ENCODE data around the gene TEDDM1.

DNA sequence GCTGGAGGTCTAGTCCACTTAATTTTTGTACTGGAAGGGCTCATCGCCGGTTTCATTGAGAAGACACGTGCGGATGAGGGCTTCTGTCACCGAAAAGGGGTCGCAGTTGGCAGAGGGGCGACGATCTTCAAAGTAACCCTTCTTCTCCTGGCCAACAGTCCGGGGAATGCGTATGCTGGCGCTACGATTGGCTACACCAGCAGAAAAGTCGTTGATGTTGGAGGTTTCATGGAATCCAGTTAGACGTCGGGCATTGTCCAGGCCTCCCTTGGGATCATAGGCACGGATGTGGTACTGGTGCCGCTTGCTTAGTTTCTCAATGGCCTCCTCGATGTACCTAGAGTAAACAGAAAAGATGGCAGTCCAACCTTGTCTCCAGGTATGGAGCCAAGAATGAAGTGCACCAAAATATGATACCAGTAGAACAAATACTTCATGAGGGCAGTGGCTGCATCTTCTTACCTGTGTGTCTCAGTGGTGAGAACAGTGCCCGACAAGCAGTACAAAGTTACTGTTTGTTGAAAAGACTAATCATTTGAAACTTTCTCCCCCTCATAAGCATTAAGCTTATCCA lies 16.0 kb downstream of the TEDDM1 start:
- TF ChIP-seq, protein P1, sequence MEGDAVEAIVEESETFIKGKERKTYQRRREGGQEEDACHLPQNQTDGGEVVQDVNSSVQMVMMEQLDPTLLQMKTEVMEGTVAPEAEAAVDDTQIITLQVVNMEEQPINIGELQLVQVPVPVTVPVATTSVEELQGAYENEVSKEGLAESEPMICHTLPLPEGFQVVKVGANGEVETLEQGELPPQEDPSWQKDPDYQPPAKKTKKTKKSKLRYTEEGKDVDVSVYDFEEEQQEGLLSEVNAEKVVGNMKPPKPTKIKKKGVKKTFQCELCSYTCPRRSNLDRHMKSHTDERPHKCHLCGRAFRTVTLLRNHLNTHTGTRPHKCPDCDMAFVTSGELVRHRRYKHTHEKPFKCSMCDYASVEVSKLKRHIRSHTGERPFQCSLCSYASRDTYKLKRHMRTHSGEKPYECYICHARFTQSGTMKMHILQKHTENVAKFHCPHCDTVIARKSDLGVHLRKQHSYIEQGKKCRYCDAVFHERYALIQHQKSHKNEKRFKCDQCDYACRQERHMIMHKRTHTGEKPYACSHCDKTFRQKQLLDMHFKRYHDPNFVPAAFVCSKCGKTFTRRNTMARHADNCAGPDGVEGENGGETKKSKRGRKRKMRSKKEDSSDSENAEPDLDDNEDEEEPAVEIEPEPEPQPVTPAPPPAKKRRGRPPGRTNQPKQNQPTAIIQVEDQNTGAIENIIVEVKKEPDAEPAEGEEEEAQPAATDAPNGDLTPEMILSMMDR (IDR thresholded peaks at IDR 0.05) = no peak
- TF ChIP-seq RXRA (IDR thresholded peaks at IDR 0.05; ENCODE audit: borderline replicate concordance, low read depth) (no peak), FOXJ3 (CRISPR knock-in tag; IDR thresholded peaks at IDR 0.05) (no peak), EP300 (IDR thresholded peaks at IDR 0.05; ENCODE audit: borderline replicate concordance in 1 of 2, low read depth in 1 of 2, low read length in 1 of 2) (no peak), POLR2AphosphoS5 (IDR thresholded peaks at IDR 0.05; ENCODE audit: low read depth, low read length) (no peak), TCF12 (IDR thresholded peaks at IDR 0.05) (no peak), EZH2phosphoT487 (IDR thresholded peaks at IDR 0.05; ENCODE audit: borderline replicate concordance, low read depth) (no peak), JUND (IDR thresholded peaks at IDR 0.05) (no peak), SMC3 (IDR thresholded peaks at IDR 0.05; ENCODE audit: low read depth, low read length) (no peak), SIN3A (IDR thresholded peaks at IDR 0.05; ENCODE audit: borderline replicate concordance, low read depth, low read length) (no peak), NFIC (IDR thresholded peaks at IDR 0.05; ENCODE audit: borderline replicate concordance) (no peak)
- TF ChIP-seq, protein P2, sequence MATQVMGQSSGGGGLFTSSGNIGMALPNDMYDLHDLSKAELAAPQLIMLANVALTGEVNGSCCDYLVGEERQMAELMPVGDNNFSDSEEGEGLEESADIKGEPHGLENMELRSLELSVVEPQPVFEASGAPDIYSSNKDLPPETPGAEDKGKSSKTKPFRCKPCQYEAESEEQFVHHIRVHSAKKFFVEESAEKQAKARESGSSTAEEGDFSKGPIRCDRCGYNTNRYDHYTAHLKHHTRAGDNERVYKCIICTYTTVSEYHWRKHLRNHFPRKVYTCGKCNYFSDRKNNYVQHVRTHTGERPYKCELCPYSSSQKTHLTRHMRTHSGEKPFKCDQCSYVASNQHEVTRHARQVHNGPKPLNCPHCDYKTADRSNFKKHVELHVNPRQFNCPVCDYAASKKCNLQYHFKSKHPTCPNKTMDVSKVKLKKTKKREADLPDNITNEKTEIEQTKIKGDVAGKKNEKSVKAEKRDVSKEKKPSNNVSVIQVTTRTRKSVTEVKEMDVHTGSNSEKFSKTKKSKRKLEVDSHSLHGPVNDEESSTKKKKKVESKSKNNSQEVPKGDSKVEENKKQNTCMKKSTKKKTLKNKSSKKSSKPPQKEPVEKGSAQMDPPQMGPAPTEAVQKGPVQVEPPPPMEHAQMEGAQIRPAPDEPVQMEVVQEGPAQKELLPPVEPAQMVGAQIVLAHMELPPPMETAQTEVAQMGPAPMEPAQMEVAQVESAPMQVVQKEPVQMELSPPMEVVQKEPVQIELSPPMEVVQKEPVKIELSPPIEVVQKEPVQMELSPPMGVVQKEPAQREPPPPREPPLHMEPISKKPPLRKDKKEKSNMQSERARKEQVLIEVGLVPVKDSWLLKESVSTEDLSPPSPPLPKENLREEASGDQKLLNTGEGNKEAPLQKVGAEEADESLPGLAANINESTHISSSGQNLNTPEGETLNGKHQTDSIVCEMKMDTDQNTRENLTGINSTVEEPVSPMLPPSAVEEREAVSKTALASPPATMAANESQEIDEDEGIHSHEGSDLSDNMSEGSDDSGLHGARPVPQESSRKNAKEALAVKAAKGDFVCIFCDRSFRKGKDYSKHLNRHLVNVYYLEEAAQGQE (IDR thresholded peaks at IDR 0.05; ENCODE audit: low read depth, low read length) = no peak
- TF ChIP-seq, protein P3, sequence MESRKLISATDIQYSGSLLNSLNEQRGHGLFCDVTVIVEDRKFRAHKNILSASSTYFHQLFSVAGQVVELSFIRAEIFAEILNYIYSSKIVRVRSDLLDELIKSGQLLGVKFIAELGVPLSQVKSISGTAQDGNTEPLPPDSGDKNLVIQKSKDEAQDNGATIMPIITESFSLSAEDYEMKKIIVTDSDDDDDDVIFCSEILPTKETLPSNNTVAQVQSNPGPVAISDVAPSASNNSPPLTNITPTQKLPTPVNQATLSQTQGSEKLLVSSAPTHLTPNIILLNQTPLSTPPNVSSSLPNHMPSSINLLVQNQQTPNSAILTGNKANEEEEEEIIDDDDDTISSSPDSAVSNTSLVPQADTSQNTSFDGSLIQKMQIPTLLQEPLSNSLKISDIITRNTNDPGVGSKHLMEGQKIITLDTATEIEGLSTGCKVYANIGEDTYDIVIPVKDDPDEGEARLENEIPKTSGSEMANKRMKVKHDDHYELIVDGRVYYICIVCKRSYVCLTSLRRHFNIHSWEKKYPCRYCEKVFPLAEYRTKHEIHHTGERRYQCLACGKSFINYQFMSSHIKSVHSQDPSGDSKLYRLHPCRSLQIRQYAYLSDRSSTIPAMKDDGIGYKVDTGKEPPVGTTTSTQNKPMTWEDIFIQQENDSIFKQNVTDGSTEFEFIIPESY (IDR thresholded peaks at IDR 0.05; ENCODE audit: borderline replicate concordance, low read depth) = no peak
- TF ChIP-seq, protein P4, sequence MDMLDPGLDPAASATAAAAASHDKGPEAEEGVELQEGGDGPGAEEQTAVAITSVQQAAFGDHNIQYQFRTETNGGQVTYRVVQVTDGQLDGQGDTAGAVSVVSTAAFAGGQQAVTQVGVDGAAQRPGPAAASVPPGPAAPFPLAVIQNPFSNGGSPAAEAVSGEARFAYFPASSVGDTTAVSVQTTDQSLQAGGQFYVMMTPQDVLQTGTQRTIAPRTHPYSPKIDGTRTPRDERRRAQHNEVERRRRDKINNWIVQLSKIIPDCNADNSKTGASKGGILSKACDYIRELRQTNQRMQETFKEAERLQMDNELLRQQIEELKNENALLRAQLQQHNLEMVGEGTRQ (IDR thresholded peaks at IDR 0.05; ENCODE audit: borderline replicate concordance, low read depth, low read length) = no peak
